HG03521 (cell line): ENCODE results near the gene ALPG.
"Not testable (repeated sequence)": the region's sequence is repeated elsewhere in the genome, so short reads cannot be mapped to it uniquely, and the experiment has no call there.

Source experiments
- ATAC-seq: cut with Tn5 transposase; IDR thresholded peaks from one replicate; pipeline ENCODE4 v1.9.1; 2021; ENCODE audit warnings: mild to moderate bottlenecking, moderate library complexity; ENCODE audit not compliant: unreplicated experiment

ALPG gene

GRCh38 chr2:232376713-232377112 lies 29.9 kb upstream of the ALPG start:
- ATAC-seq, result no peak

GRCh38 chr2:232377319-232377718 lies 29.3 kb upstream of the ALPG start:
- no peak for ATAC-seq

GRCh38 chr2:232377841-232378734 lies 28.6 kb upstream of the ALPG start:
- ATAC-seq, result no peak

- not testable (repeated sequence) for ATAC-seq
Observed at GRCh38 chr2:232378735-232379151, 27.9 kb upstream of the ALPG start, which contains the start of gene ALPP. Gene ALPP (plus strand): TSS chr2:232378751. CDS start chr2:232378803, 52 bp downstream.

GRCh38 chr2:232379610-232380590 lies 26.7 kb upstream of the ALPG start:
- not testable (repeated sequence) for ATAC-seq

DNA sequence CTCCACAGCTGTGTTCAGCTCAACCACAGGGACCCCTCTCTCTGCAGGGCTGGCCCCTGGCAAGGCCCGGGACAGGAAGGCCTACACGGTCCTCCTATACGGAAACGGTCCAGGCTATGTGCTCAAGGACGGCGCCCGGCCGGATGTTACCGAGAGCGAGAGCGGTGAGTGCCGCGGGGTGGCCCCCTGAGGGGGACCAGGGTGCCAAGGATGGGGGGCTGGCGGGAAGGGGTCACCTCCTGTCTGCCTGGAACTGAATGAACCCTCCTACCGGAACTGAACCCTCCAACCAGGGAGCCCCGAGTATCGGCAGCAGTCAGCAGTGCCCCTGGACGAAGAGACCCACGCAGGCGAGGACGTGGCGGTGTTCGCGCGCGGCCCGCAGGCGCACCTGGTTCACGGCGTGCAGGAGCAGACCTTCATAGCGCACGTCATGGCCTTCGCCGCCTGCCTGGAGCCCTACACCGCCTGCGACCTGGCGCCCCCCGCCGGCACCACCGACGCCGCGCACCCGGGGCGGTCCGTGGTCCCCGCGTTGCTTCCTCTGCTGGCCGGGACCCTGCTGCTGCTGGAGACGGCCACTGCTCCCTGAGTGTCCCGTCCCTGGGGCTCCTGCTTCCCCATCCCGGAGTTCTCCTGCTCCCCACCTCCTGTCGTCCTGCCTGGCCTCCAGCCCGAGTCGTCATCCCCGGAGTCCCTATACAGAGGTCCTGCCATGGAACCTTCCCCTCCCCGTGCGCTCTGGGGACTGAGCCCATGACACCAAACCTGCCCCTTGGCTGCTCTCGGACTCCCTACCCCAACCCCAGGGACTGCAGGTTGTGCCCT lies 25.2 kb upstream of the ALPG start:
- ATAC-seq, result not testable (repeated sequence)

DNA sequence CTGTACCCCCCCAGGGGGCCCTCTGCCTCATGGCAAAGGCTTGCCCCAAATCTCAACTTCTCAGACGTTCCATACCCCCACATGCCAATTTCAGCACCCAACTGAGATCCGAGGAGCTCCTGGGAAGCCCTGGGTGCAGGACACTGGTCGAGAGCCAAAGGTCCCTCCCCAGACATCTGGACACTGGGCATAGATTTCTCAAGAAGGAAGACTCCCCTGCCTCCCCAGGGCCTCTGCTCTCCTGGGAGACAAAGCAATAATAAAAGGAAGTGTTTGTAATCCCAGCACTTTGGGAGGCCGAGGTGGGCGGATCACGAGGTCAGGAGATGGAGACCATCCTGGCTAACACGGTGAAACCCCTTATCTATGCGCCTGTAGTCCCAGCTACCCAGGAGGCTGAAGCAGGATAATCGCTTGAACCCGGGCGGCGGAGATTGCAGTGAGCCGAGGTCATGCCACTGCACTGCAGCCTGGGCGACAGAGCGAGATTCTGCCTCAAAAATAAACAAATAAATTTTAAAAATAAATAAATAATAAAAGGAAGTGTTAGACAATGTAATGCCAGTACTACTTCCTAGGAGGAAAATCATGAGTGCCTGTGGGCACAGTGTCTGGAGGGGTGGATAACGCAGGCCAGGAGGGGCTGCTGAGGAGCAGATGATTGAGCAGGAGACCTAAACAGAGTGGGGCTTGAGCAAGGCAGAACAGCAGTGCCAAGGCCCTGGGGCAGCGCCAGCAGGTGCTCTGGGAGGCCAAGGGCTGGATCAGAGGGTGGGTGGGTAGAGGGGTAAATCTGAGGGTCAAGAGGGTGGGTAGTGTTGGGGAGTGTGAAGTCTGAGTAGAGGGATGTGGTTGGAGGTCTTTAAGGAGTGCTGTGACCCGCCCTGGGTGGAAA lies 24.1 kb upstream of the ALPG start:
- no peak for ATAC-seq

DNA sequence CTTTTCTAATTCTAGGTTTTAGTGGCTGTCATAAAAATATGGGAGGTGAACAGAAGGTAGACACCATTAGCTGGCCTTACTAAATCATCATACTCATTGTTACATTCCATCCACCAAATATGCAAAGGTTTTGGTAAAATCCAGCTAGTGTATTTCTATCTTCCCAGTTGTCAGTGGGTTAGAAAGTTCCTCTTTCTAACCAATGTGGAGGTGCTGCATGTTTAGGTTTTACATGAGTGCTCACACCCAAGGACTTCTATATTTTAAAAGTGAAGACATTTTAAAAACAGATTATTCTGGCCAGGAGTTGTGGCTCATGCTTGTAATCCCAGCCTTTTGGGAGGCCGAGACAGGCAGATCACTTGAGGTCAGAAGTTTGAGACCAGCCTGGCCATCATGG lies 22.2 kb upstream of the ALPG start:
- no peak for ATAC-seq

DNA sequence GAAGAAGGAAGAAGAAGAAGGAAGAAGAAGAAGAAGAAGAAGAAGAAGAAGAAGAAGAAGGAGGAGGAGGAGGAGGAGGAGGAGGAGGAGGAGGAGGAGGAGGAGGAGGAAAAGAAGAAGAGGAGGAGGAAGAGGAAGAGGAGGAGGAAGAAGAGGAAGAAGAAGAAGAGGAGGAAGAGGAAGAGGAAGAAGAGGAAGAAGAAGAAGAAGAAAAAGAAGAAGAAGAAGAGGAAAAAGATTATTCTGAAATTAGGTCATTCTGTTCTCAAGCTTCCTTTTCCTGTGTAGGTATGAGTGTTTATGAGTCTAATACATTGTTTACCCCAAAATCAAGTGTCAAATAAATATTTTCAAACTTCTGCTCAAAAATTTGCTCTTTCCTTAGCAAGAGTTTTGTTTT lies 21.6 kb upstream of the ALPG start:
- ATAC-seq, result not testable (repeated sequence)

DNA sequence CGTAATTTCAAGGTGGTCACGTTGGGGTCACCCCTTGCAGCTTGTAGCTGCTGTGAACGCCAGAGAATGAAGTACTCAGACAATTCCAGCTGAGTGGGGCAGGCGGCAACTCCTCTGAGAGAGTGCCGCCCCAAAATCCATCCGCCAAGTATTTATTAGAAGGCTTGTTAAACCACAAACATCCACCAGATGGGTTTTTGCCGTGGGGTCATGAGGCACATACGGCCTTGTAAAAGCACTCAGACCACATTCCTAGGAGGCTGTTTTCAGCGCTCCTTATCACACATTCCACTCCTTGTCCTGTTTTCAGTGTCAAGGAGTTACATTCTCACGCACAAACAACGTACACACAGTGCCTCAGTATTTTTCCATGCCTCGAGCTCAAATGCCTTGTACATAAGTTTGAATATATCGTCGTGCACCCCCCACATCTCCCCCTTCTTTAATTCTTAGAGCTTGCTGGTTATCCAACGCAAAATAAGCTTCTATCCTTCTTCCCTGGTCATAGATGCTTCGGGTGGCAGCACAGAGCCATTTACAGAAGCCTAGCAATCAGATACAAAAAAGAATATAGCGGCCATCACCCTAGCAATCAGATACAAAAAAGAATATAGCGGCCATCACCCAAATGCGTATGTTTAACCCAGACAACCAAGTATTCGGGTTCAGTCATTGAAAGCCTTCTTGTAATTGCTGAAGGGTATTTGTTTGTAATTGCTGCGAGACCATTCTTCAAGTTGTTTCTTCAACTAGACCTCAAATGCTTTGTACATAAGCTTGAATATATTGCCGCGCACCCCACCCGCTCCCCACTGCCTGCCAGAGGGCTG lies 20.8 kb upstream of the ALPG start:
- ATAC-seq, result no peak

- no peak for ATAC-seq
Observed at GRCh38 chr2:232386490-232386739, 20.2 kb upstream of the ALPG start.

- ATAC-seq, result no peak
Observed at GRCh38 chr2:232386740-232387450, 19.7 kb upstream of the ALPG start.

DNA sequence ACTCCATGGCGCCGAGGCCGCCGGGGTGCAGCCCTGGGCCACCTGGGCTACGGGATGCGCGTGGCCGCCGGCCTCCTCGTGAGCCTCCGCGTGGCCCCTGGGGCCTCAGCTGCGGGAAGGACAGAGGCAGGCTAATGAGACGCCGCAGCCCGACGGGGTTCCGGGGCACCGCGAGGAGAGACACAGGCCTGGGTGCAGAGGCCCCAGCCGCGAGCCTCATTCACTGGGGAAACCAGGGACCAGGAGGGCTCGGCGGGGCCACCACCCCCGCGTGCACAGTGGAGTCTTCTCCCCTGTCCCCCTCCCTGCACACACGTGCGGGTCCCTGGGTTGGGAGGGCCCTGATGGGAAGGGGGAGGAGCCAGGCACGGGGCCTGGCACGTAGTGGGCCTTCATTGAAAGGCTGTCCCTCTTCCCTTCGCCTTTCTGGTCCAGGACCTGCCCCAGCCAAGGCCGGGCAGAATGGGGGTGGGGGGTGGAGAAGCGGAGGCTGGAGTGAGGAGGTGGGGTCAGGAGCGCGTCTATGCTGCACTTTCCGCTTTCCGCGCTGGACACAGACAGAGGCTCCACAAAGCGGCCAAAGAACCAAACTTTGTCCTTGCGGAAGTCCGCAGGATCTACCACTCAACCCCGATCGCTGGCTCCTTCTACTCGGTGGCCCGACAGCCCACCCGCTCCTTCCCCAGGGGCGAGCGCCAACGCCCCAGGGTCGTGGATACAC lies 19.0 kb upstream of the ALPG start:
- no peak for ATAC-seq

DNA sequence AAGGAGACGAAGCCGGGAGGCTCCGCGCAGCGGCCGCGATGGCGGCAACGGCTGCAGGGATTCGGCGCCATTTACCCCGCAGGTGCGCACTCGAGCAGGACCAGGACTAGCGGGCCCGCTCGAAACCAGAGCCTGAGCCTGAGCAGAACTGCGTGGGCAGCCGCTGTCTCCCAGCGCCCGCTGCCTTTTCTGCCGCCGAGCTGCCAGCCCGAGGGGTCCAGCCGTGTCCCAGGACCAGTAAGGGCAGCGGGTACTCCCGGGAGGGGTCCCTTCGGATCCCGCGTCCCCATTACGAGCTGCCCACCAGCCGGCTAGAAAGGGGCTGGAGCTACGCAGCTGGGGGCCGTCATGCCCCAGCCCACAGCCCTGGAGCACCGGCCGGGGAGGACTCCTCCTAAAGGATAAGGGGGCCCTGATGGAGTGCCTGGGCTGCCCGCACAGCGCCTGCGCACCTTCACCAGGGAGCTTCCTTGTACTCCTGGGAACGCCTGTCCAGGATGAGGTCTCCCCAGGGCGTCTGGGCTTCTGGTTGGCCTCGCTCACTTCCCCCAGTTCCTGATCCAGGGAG lies 18.2 kb upstream of the ALPG start:
- ATAC-seq, result no peak

- ATAC-seq, result no peak
Observed at GRCh38 chr2:232389327-232389726, 17.3 kb upstream of the ALPG start.

- no peak for ATAC-seq
Observed at GRCh38 chr2:232390661-232391060, 16.0 kb upstream of the ALPG start.

DNA sequence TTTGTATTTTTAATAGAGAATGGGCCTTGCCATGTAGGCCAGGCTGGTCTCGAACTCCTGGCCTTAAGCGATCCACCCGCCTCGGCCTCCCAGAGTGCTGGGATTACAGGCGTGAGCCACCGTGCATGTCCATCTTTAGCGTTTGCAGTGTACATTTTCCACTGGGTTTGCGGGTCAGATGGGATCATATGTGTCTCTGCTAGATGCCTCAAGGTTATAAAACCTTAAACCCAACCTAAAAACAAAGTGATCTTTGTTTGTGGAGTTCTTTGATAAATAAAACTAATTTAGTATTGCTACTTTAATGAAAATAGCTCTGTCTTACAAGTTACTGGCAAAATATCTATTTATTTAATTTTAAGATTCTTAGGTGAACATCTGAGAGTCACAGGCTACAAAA lies 13.1 kb upstream of the ALPG start:
- ATAC-seq, result no peak
